B cell (primary cell): ENCODE measurements around the gene RAD51B.

Experiments used
- CTCF ChIP-seq: fragments of 200-600 bp; IDR thresholded peaks from one replicate; pipeline ENCODE4 v1.8.0; 2022; ENCODE audit warnings: antibody characterized with exemption, mild to moderate bottlenecking
- EZH2 ChIP-seq: IDR thresholded peaks from 2 replicates; pipeline ENCODE4 v1.6.1; 2012; ENCODE audit warnings: borderline replicate concordance, low read depth, mild to moderate bottlenecking, moderate library complexity, low read length; ENCODE audit not compliant: insufficient read depth, poor library complexity, severe bottlenecking

DNA sequence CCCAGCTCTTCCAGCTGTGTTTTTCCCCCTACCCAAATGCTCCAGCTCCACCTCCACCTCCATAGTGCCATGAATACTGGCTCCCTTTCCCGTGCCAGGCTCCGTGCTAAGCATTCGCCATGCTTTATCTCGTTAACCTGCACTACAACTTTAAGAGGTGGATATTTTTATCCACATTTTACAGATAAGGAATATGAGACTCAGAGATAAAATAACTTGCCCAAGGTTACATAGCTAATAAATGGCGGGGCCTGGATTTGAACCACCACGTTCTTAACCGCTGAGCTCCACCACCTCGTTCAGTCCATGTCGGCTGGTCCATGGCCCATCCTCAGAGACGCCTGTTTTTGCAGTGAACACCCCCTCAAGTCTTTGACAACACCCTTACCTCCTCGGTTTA is 858.3 kb downstream of the RAD51B start:
- TF ChIP-seq CTCF (no peak), EZH2 (no peak)
